K562 (cell line): ENCODE data around the gene ANAPC5. TPM values are rescaled to one million over a fixed set of nuclear protein-coding genes. Genes with fewer than 3 reads are reported as not detected.

ENCODE experiments used
- BDP1 ChIP-seq: IDR thresholded peaks from 3 replicates; pipeline ENCODE4 v1.6.1; 2011; ENCODE audit not compliant: insufficient read length, insufficient read depth
- E2F6 ChIP-seq, 2 experiments: IDR thresholded peaks; 2 replicates each; pipeline ENCODE4 v1.6.1; 2011; ENCODE audit warnings: borderline replicate concordance in 1 of 2, control low read depth in 1 of 2, low read depth in 1 of 2, low read length in 1 of 2, mild to moderate bottlenecking in 1 of 2, mixed read lengths in 1 of 2, moderate library complexity in 1 of 2; ENCODE audit not compliant: insufficient read depth in 1 of 2, insufficient read length in 1 of 2, poor library complexity in 1 of 2, severe bottlenecking in 1 of 2; ENCODE audit errors: extremely low read depth in 1 of 2
- ETV1 ChIP-seq: fragments of 450-650 bp; conservative IDR thresholded peaks from 2 replicates; pipeline ENCODE4 v1.6.1; 2016; ENCODE audit warnings: missing genetic modification characterization, control low read depth, low read depth, missing compliant biosample characterization
- FOXJ2 ChIP-seq: fragments of 200-800 bp; sonication (Bioruptor generic); IDR thresholded peaks from 2 replicates; pipeline ENCODE4 v1.6.1; 2016; ENCODE audit warnings: missing genetic modification characterization, missing compliant biosample characterization
- HINFP ChIP-seq: fragments of 450-650 bp; conservative IDR thresholded peaks from 2 replicates; pipeline ENCODE4 v1.6.1; 2016; ENCODE audit warnings: missing genetic modification characterization, low read depth, mild to moderate bottlenecking, control low read depth, missing compliant biosample characterization
- SIN3B ChIP-seq: fragments of 450-650 bp; IDR thresholded peaks from 2 replicates; pipeline ENCODE4 v1.6.1; 2017; ENCODE audit warnings: low read depth, mild to moderate bottlenecking, moderate library complexity
- SIX5 ChIP-seq, 2 experiments: IDR thresholded peaks; 2 replicates each; pipeline ENCODE4 v1.6.1; 2011; ENCODE audit warnings: low read length in 2 of 2, borderline replicate concordance in 1 of 2, low read depth in 1 of 2, mild to moderate bottlenecking in 1 of 2, moderate library complexity in 1 of 2; ENCODE audit not compliant: insufficient read depth in 1 of 2
- SRF ChIP-seq, 2 experiments: fragments of 250-450, 450-650 bp in 1 of 2; sonication (Bioruptor Pico) in 1 of 2; sonication (generic) in 1 of 2; formaldehyde crosslinking; IDR thresholded peaks; 2 replicates each; pipeline versions ENCODE4 v1.5.0 to v1.5.1; 2020 to 2022; ENCODE audit warnings: mild to moderate bottlenecking in 1 of 2, missing genetic modification reagents in 1 of 2
- TBL1XR1 ChIP-seq, 2 experiments: IDR thresholded peaks; 2 replicates each; pipeline ENCODE4 v1.6.1; 2012; ENCODE audit warnings: improper control_type of control experiment in 2 of 2, low read length in 2 of 2, mild to moderate bottlenecking in 1 of 2
- TGIF2 ChIP-seq: sonication (generic); formaldehyde crosslinking; IDR thresholded peaks from 2 replicates; pipeline ENCODE4 v1.8.1; 2022; ENCODE audit warnings: mild to moderate bottlenecking, missing genetic modification reagents, moderate library complexity
- ZFP1 ChIP-seq: fragments of 450-650 bp; formaldehyde crosslinking; IDR thresholded peaks from 2 replicates; pipeline ENCODE4 v1.4.0; 2020; ENCODE audit warnings: mild to moderate bottlenecking, mixed read lengths
- ZNF316 ChIP-seq: fragments of 450-650 bp; IDR thresholded peaks from 2 replicates; pipeline ENCODE4 v1.6.1; 2016
- ZNF609 ChIP-seq: sonication (generic); formaldehyde crosslinking; IDR thresholded peaks from 2 replicates; pipeline ENCODE4 v1.8.1; 2023; ENCODE audit warnings: missing genetic modification reagents, mild to moderate bottlenecking, borderline replicate concordance
- polyA plus RNA-seq, 8 experiments: library from polyadenylated mRNA; depleted of rRNA in 4 of 8; stranded (reverse) in 5 of 8; unstranded in 3 of 8; fragments of >200 nt; fragmentation: Nextera tagmentation in 2 of 8; fragmentation: Illumina TruSeq in 1 of 8; extraction: Ambion mirVana in 2 of 8; extraction: Trizol in 1 of 8; gene quantifications; 2 replicates each; pipeline versions ENCODE4 v1.2.1 to v1.2.3, GENCODE V29; 2011 to 2014; ENCODE audit warnings: inconsistent platforms in 1 of 8, missing spikeins in 1 of 8
- total RNA-seq, 7 experiments: library from RNA; depleted of rRNA in 6 of 7; stranded (reverse); fragments of >200 nt in 6 of 7; fragmentation: Illumina TruSeq in 2 of 7; extraction: Trizol in 2 of 7; gene quantifications; 2 replicates each; pipeline versions ENCODE4 v1.2.1 to v1.2.3, GENCODE V29; 2011 to 2021; ENCODE audit warnings: low replicate concordance in 1 of 7
- TF ChIP-seq, protein P1 (sequence below): sonication (generic); formaldehyde crosslinking; IDR thresholded peaks from 2 replicates; pipeline ENCODE4 v1.8.0; 2022; ENCODE audit warnings: mild to moderate bottlenecking, missing genetic modification reagents
- TF ChIP-seq, protein P2 (sequence below), 2 experiments: fragments of 450-650 bp in 1 of 2; sonication (generic) in 1 of 2; formaldehyde crosslinking; conservative IDR thresholded peaks; 2 replicates each; pipeline versions ENCODE4 v1.4.0 to v1.8.1; 2020 to 2022; ENCODE audit warnings: mild to moderate bottlenecking in 1 of 2, missing genetic modification reagents in 1 of 2

ANAPC5 gene
- total and polyA plus RNA-seq, 9 of the 15 experiments (the other 6 are each of a cell fraction or from before 2014, with no cell fraction given), result 136 to 315 (median 197) TPM

DNA sequence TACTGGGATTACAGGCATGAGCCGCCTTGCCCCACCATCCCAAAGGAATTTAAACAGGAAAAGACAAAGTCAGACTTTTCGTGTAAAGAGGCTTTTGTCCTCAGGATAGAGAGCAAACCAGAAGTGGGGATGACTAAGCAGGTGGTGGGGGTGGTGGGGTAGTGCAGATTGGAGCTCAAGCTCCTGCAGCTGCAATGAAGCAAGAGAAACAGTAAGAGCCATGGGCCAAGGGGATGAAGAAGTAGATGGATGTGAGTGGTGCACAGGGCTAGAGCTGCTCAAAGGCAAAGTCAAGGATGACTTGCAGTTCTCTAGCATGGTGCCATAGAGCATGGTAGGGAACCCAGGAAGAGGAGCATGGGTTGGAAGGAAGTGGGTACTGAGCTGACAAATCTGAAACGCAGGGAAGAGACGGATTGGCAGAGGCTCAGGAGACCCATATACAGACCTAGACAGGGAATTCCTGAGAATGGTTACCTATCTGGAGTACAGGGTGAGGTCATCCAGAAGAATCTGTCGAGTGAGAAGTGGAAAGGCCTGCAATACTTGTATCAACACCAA, 36.3 kb upstream of the ANAPC5 start (continued):
- TF ChIP-seq E2F6 (IDR thresholded peaks at IDR 0.05; ENCODE audit: borderline replicate concordance in 1 of 2, extremely low read depth in 1 of 2, insufficient read depth in 1 of 2, insufficient read length in 1 of 2, low read depth in 1 of 2, low read length in 1 of 2, poor library complexity in 1 of 2, severe bottlenecking in 1 of 2), result no peak
- TF ChIP-seq TGIF2, result no peak
- no peak for TF ChIP-seq HINFP
- TF ChIP-seq, protein P1, sequence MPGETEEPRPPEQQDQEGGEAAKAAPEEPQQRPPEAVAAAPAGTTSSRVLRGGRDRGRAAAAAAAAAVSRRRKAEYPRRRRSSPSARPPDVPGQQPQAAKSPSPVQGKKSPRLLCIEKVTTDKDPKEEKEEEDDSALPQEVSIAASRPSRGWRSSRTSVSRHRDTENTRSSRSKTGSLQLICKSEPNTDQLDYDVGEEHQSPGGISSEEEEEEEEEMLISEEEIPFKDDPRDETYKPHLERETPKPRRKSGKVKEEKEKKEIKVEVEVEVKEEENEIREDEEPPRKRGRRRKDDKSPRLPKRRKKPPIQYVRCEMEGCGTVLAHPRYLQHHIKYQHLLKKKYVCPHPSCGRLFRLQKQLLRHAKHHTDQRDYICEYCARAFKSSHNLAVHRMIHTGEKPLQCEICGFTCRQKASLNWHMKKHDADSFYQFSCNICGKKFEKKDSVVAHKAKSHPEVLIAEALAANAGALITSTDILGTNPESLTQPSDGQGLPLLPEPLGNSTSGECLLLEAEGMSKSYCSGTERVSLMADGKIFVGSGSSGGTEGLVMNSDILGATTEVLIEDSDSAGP (CRISPR knock-in tag), result no peak
- TF ChIP-seq ZFP1, result no peak
- TF ChIP-seq SIX5 (IDR thresholded peaks at IDR 0.05; ENCODE audit: borderline replicate concordance in 1 of 2, insufficient read depth in 1 of 2, low read depth in 1 of 2, low read length in 2 of 2), result no peak
- no peak for TF ChIP-seq ZNF609 (CRISPR knock-in tag)
- peak; percentile 86 for TF ChIP-seq ZNF316
- TF ChIP-seq, protein P2, sequence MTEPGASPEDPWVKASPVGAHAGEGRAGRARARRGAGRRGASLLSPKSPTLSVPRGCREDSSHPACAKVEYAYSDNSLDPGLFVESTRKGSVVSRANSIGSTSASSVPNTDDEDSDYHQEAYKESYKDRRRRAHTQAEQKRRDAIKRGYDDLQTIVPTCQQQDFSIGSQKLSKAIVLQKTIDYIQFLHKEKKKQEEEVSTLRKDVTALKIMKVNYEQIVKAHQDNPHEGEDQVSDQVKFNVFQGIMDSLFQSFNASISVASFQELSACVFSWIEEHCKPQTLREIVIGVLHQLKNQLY (CRISPR knock-in tag; conservative IDR thresholded peaks at IDR 0.05), result no peak
- TF ChIP-seq SRF (CRISPR knock-in tag; IDR thresholded peaks at IDR 0.05), result no peak
- TF ChIP-seq FOXJ2 (tag), result no peak
- TF ChIP-seq ETV1 (tag), result no peak
- no peak for TF ChIP-seq SIN3B
- TF ChIP-seq BDP1, result no peak
- TF ChIP-seq TBL1XR1 (IDR thresholded peaks at IDR 0.05; ENCODE audit: low read length in 2 of 2), result no peak
